Activated CD4-positive, alpha-beta T cell treated with anti-CD3 and anti-CD28 coated beads, Interleukin-2, amount 50 U/mL, for 1 hour (primary cell): ENCODE results near the gene RUFY1.
A peak's percentile ranks its signal among the peaks of the same experiment; 100 is the strongest.
"Not testable (repeated sequence)": the region's sequence is repeated elsewhere in the genome, so short reads cannot be mapped to it uniquely, and the experiment has no call there.

Source experiments
- DNase-seq: peaks from one replicate; pipeline ENCODE4 v3.0.0-alpha.2; 2020

The RUFY1 gene

DNA sequence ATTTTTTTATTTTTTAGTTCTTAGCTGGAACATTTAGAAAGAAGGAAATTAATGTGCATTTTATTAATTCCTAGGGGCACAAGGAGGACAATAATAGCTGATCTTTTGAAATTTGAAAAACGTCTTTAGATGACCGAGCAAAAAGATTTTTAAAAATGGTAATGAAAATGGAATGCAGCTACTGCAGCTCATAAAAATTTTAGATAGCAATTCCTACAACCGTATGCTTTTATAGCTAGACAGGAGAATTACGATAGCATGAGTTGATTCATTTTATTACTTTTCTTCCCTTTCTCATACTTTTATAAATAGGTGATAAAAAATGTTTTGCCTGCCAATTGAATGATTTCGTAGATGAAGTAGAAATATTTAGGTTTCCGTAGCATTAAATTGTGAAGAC, 13.7 kb upstream of the RUFY1 start:
- DNase-seq = no peak

DNA sequence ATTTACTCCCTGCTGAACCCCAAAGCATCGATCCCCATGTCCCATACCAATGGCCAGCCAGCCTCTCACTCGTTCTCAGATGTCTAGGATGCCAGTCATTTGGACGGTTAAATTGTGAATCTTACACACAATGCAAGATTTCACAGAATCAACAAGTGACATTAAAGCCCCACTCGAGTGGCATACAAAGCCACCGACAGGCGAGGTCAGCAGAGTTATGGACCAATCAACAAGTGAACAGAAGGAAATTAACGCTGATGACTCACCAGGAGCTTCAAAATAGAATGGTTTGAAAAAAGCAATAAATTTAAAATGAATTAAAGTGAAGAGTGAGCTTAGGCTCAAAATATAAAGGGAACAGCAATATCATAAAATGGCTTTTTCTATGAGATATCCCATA, 8.2 kb upstream of the RUFY1 start:
- no peak for DNase-seq

DNA sequence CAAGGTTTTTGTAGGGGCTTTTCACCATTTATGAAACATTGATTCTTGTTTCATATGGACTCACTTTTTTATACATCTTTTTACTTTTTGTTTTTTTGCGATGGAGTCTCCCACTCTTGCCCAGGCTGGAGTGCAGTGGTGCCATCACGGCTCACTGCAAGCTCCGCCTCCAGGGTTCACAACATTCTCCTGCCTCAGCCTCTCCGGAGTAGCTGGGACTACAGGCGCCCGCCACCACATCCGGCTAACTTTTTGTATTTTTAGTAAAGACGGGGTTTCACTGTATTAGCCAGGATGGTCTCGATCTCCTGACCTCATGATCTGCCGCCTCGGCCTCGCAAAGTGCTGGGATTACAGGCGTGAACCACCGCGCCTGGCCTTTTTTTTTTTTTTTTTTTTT, 7.1 kb upstream of the RUFY1 start:
- not testable (repeated sequence) for DNase-seq

DNA sequence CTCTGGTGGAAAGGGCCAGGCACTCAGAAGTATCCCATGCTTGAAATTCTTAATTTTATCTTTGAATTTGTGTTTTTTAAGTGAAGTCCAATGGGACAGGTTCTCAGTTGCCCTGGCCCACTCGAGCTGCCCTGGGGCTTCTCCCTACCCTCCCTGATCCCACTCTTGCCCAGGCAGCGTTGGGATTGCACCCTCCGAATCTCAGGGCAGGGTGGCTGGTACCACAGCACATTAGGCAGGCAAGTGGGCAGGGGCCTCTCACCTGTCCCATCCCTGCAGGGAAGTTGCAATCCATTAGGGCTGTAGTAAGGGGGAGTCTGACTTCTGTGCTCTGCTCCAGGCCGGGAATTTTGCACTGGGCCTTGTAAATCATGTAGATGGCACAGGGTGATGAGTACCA, 2.7 kb downstream of the RUFY1 start:
- DNase-seq = no peak

DNA sequence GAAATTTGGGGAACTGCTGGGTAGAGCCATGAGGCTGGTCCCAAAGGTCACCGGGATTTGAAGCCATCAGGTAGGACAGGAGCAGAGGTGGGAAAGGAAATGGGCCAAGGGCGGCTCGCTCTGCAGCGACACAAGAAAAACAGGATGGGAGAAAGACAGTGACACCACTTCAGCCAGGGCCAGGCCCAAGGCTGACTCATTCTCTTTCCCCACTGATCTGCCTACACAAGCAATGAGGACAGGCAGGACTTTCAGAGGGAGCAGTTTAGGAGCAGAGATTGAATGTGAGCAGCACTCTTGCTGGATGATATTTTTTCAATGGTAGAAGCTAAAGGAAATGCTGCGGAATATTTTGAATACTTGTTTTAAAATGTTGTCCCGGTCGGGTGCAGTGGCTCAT, 3.5 kb downstream of the RUFY1 start:
- no peak for DNase-seq

DNA sequence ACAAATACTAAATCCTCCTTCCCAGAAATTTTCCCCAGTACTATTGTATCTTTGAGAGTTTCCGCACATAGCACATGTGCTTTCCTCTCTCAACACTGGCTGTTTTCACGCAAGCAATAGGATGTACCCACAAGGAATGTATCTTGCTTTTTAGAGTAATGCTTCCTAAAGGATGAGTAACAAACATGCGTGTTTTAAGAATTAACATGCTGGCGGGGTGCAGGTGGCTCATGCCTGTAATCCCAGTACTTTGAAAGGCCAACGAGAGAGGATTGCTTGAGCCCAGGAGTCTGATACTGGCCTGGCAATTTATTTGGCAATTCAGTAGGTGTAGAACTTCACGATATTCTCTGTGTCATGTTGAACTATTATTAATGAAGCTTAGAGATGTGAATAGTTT, 4.6 kb downstream of the RUFY1 start:
- no peak for DNase-seq

DNA sequence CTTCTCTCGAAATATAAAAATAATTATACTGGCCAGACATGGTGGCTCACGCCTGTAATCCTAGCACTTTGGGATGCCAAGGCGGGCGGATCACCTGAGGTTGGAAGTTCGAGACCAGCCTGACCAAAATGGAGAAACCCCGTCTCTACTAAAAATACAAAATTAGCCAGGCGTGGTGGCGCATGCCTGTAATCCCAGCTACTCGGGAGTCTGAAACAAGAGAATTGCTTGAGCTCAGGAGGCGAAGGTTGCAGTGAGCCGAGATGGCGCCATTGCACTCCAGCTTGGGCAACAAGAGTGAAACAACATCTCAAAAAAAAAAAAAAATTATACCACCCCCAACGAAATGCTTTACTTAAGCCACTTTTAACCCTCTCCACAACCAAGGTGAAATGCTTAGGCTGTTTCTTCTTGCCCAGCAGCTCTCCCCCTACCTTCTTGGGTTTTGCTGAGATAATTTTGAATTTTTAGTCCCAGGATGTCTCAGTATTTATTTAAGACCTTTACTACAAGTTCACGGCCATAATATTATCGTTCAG, 8.0 kb downstream of the RUFY1 start:
- not testable (repeated sequence) for DNase-seq

DNA sequence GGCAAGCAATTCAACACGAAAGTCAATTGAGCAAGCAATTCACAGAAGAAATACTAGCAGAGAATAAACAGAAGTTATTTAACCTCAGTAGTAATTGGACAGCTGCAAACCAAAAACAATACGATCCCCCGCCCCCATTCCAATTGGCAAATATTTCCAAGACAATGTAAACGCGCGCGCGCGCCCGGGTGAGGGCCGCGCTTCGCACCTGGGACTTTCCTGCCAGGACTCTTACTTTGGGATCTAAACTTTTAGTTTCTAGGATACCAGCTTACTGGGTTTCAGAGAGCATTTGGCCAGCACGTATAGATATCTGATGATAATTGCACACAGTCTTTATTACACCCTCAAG, 8.6 kb downstream of the RUFY1 start:
- DNase-seq = no peak

DNA sequence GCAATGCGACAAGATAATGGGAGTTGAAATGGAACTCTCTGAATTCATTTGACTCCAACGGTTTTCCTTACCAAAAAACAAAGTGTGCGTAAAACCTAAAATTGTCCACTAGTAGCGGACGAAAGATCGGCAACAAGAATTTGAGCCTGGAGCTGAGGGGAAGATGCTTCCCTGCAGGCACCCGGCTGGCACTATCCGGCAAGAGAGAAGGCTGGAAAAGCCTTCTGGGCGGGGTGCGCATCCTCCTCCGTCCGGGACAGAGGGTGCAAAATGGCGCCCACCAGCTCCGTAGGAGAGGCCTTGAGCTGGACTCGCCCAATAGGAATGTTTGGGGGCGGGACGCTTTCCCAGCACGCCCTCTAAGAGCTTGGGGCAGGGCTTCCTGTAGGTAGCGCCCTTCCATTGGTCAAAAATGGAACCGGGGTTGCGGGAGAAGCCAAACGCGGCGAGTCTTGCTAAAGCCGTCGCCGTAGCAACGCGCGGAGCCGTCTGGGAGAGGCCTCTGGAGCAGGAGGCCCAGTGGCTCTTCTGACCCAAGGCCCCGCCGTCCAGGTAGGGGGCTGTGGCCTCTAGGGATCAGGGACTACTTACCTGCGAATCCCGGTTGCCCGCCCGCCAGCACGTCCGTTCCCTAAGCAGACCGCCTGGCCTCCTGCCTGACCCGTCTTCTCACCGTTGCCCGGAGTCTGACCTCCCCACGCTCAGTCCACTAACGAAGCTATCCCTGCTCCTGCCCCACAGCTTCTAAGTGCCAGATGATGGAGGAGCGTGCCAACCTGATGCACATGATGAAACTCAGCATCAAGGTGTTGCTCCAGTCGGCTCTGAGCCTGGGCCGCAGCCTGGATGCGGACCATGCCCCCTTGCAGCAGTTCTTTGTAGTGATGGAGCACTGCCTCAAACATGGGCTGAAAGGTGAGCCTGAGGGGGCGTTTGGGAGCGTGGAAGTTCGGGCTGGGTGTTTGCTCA, 9.2 kb downstream of the RUFY1 start:
- peak; percentile 84 for DNase-seq

DNA sequence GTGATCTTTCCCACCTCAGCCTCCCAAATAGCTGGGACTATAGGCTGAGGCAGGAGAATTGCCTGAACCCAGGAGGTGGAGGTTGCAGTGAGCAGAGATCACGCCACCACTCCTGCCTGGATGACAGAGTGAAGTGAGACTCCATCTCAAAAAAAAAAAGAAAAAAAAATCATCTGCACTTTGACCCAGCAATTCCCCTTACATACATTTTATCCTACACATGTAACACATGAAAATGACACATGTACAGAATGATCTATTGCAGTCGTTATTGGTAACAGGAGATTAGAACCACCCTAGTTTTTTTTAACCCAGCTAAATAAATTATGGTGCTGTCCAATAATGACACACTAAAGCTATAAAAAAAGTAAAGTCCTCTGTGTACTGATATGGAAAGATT, 14.2 kb downstream of the RUFY1 start:
- DNase-seq = no peak

DNA sequence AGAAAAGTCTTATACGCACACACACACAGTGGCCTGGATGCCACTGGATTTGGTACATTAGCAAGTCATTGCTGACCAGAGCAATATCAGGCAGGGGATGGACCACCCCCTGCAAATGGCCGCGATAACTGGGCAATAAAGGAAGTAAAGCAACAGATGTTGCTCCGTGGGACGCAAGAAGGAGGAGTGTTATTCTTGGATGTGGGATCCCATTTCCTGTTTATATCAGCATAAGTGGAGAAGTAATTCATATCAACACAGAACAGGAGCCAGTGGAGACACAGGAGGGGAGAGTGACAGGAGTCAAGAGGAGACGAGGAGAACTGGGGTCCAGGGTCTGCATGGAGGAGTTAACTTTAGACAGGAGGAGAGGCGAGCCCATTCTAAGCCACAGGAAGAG, 18.4 kb downstream of the RUFY1 start:
- DNase-seq = no peak

DNA sequence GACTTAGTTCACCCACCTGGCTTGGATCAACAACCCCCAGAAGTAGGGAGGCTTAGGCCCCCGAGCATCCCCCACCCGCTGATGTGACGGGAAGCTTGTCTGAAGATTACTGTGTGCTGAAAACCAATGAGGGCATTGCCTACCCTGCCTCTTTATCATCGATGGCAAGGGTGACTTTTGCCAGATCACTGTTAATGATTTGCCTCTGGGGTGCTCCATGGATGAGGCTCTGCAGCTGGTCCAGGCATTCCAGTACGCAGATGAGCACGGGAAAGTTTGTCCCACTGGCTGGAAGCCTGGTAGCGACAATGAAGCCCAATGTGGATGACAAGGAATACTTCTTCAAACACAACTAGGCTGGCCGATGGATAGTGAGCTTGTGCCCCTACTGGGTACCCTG, 22.0 kb downstream of the RUFY1 start:
- no peak for DNase-seq

DNA sequence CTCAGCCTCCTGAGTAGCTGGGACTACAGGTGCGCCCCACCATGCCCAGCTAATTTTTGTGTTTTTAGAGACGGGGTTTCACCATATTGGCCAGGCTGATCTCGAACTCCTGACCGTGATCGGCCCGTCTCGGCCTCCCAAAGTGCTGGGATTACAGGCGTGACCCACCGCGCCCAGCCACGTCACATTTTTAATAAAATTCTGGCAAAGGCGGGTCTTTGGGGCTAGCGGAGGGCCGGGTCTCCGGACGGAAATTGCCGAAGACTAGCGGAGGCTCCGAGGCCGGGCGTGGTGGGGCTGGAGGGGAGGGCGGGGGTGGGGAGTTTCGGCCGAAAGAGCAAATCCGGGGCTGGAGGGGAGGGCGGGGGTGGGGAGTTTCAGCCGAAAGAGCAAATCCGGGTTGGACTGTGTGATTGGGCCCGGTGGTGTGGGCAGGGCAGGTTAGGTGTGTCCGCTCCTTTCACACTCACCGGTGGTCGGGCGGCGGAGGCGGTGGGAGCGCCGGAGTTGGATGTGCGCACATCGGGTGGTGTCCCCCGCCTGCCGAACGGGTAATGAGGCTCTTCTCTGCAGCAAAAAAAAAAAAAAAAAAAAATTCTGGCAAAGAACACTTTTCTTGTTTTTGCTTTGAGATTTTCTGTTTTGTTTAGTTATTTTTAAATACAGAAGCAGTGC, 27.1 kb downstream of the RUFY1 start:
- DNase-seq = no peak

DNA sequence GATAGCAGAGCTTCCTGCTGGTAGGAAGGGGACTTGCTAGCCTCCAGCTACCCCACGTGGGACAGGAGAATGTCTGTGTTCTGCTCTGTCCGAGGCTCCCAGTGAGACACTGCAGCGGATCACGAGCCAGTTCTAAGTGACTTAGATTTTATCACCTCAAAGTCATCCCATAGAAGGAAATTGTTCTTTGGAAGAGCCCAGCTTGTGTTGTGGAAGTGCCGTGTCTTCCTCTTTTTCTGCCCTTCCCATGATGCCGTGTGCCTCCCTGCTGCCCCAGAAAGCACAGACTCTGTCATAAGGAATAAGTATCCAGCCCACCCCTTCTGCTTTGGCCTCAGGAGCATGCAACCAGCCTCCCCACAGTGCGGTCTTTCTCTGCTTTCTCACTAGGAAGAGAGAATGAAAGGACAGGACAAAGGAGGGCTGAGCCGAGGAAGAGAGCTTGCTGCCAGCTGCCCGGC, 35.6 kb downstream of the RUFY1 start:
- no peak for DNase-seq

DNA sequence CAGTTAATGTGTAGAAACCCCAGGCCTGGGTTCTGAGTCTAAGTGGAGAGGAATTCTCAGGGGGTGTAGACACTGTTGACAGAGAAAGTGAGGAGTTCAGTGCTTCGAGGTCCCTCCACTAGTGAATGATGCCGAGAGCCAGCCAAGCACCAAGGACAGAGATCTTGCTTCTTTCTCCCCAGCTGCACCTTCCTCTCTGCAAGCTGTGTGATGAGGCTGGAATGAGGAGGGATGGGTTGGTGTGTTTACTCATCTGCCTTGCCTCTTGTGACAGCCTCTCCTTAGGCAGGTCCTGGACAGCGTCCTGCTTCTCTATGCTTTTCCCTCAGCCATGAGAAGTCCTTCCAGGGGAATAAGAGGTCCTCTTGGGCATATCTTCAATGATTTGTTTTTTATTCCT, 37.8 kb downstream of the RUFY1 start:
- no peak for DNase-seq

DNA sequence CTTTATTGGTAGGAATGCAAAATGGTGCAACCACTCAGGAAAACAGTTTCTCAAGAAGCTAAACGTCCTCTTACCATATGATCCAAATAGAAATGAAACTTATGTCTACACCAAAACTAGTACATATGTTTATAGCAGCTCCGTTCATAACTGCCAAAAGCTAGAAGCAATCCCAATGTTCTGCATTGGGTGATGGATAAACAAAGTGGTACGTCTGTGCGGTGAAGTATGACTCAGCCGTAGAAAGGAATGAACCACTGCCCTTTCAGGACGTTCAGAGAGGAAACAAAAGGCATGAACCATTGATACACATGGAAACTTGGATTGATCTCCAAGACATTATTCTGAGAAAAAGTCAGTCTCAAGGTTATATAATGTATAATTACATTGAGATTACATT, 45.6 kb downstream of the RUFY1 start:
- no peak for DNase-seq

DNA sequence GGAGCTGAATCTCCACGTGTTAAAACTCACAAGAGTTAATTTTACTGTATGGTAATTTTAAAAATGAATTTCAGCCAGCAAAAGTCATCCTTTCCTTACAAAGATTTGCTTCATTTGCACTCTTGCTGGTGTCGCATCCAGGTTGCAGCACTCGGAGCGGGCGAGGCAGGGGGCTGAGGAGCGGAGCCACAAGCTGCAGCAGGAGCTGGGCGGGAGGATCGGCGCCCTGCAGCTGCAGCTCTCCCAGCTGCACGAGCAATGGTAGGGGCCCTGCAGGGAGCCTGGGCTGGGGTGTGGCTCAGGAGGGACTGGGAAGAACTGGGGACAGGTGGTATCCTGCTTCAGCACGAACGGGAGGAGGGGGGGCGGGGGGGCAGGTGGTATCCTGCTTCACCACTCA, 46.1 kb downstream of the RUFY1 start:
- no peak for DNase-seq

DNA sequence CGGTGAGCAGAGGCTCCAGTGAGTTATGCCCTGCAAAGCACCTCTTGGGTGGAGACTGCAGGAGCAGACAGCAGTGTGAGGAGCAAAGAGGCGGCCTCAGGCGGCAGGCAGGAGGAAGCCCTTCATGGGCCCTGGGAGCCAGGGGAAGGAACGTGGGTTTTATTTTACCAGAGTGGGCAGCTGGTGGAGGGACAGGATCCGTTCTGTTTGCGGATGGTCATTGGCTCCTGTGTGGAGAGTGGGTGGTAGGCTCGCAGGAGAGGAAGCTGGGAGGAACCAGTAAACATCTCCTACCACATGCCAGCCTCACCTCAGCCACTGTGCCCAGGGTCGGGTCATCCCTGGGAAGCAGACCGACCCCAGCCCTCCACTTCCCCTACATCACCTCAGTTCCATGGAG, 48.7 kb downstream of the RUFY1 start:
- no peak for DNase-seq

DNA sequence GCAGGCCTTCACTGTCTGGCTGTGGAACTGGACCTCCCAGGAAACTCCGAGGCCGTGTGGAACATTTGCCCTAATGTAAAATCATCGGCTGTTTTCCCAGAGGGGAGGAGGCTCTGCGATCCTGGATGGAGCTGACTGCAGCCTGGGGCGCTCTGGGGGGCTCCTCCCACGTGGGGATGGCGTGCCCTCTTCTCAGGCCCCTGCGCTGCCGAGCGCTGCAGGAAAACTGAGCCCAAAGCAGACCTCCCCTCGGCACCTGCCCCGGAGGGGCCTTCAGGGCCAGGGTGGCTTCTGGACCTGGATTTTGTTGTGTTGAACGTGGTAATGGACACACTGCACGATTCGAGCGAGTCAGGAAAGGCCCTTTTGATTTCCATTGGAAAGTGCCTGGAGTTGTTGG, 49.2 kb downstream of the RUFY1 start:
- DNase-seq = no peak

DNA sequence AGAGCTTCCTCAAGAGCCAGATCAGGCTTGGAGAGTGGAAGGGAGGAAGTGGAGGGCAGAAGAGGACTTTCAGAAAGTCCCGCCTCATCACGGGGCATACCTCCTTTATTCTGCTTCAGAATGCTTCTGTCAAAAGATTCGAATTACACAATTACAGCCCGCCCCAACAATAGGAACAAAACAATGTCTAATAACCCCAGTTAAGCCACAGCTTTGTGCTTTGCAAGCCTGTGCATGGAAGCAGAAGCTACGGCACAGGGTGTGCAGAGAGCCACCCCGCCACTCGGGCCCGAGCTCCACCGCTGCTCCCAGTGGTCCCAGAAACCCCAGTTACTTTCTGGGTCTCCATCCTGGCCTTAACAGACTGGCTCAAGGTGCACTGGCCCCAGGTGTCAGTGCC, 49.6 kb downstream of the RUFY1 start:
- DNase-seq = no peak

DNA sequence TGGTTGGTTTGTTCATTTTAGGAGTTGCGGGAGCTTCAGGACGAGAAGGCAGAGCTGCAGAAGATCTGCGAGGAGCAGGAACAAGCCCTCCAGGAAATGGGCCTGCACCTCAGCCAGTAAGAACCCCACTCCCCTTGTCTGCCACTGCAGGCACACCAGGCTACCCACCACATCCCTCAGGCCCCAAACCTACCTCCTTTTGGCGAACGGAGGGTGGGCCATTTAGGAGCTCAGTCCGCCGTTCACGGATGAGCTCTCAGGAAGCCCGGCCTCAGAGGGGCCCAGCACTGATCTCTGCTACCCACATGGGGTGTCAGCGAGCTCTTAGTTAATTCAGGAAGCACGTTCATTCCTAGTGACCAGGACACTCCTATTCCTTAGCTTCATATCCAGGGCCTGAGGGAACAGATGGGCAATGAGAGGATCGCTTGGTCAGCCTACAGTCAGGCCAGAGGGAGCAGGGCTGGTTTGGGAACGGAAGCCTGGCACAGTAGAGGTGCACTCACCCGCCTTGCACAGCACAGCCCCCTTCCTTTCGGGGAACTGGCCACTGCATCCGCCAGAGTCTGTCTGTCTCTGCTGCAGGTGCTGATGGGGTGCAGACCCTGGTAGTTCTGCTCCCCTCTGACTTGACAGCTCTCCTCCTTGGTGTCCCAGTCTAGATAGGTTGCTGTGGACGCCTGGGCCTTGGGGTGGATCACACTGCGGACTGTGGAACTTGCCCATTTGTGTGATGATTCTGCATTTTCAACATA, 51.7 kb downstream of the RUFY1 start:
- DNase-seq = no peak

DNA sequence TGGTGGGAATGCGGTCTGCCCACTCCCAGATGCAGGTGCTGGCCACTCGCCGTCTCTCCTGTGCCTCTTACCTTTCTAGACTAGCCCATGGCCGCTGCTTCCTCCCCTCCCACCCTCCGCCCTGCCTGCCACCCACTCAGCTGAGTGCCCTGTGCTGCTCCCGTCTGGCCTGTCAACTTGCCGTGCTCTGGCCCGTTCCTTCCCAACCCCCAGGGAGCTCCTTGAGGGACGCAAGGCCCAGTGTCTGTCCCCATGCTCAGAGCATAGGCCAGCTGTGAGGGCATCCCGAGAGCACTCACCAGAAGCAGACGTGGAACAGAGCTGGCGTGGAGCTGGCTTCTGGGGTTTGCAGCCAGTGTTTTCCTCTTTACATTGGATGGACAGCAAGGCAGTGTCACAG, 53.0 kb downstream of the RUFY1 start:
- DNase-seq = no peak
